ENCODE results near the gene NTRK1. TPM values are rescaled to one million over a fixed set of nuclear protein-coding genes. Genes with fewer than 3 reads are reported as not detected.
A peak's percentile ranks its signal among the peaks of the same experiment; 100 is the strongest.

Gene NTRK1
- total RNA-seq, 1 experiment from 2014 or later: not detected

DNA sequence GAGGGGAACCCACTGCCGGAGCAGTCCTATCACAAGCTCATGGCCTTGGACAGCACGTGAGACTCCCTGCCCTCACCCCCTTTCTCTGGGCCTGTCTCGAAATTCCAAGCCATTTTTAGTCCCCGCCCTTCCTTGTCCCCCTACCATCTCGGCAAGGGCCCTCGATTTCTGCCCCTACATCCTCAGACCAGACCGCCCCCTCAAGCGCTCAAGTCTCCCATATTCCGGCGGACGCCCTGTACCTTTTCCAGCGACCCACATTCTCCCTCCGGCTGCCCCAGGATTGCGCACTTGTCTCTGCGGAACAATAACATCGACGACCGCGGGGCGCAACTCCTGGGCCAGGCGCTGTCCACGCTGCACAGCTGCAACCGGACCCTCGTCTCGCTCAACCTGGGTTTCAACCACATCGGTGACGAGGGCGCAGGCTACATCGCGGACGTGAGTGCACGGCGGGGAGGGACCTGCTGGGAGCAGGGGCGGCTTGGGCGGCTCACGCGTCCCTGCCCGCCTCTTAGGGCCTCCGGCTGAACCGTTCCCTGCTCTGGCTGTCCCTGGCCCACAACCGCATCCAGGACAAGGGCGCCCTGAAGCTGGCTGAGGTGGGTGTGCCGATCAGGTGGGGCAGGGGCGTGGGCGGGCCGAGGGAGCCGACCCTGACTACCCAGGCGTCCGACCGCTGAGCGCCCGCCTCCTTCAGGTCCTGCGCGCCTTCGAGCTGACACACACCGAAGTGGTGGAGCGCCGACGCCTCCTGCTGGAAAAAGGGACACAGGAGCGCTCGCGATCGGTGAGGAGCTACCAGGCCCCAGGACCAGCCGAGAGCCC is 66.8 kb downstream of the NTRK1 start:
- Histone ChIP-seq H3F3A (ENCODE audit: insufficient read depth, low read depth) (peaks cover 26% of the 10 kb centered on the region), H2AFZ (peak overlapping the region; percentile 82), H3K9me3 (ENCODE audit: insufficient read depth, low read depth) (no peaks in the 10 kb centered on the region), H4K20me1 (ENCODE audit: insufficient read depth) (no peaks in the 10 kb centered on the region), H3K4me3 (peak overlapping the region; percentile 64), H3K4me2 (peak overlapping the region; percentile 93), H3K79me2 (ENCODE audit: low read depth) (no peaks in the 10 kb centered on the region), H3K4me1 (replicated peaks; ENCODE audit: insufficient read depth) (peaks cover 30% of the 10 kb centered on the region), H3K27me3 (ENCODE audit: insufficient read depth, low read depth) (no peaks in the 10 kb centered on the region), H3K9me2 (ENCODE audit: insufficient read depth) (no peaks in the 10 kb centered on the region), H3K27ac (no peak overlapping the region), H3K36me3 (ENCODE audit: low read depth) (no peaks in the 10 kb centered on the region)
- peak; percentile 68 to 79 for DNase-seq
- no TSS peak for BruUV-seq (replicated peaks)
- intact Hi-C loops (cut with micrococcal nuclease; ENCODE audit: unreplicated experiment): loop anchor here (1.0 to 10.0 kb wide), 7 partner anchors 31 to 303 kb away; no protein-coding TSS in a partner anchor
- CTCF ChIA-PET: interaction anchor here (0.6 to 1.6 kb wide), 9 partner anchors 31 to 303 kb away, joined by 3 to 9 read pairs (median 4); no protein-coding TSS in a partner anchor
- POLR2A ChIA-PET (ENCODE audit: unreplicated experiment): interaction anchor here (0.8 kb wide), 1 partner anchor 117 kb away, joined by 3 read pairs; no protein-coding TSS in a partner anchor
- TF ChIP-seq, protein P1, sequence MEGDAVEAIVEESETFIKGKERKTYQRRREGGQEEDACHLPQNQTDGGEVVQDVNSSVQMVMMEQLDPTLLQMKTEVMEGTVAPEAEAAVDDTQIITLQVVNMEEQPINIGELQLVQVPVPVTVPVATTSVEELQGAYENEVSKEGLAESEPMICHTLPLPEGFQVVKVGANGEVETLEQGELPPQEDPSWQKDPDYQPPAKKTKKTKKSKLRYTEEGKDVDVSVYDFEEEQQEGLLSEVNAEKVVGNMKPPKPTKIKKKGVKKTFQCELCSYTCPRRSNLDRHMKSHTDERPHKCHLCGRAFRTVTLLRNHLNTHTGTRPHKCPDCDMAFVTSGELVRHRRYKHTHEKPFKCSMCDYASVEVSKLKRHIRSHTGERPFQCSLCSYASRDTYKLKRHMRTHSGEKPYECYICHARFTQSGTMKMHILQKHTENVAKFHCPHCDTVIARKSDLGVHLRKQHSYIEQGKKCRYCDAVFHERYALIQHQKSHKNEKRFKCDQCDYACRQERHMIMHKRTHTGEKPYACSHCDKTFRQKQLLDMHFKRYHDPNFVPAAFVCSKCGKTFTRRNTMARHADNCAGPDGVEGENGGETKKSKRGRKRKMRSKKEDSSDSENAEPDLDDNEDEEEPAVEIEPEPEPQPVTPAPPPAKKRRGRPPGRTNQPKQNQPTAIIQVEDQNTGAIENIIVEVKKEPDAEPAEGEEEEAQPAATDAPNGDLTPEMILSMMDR (conservative IDR thresholded peaks at IDR 0.05): peak; percentile 77
- TF ChIP-seq EZH2 (IDR thresholded peaks at IDR 0.05; ENCODE audit: low read depth): no peak

- Histone ChIP-seq H2AFZ (0 out of 2 replicates have a peak overlapping the region, but pooled peaks have one; percentile 82), H3F3A (ENCODE audit: insufficient read depth, low read depth) (peaks cover 19% of the 10 kb centered on the region), H3K27me3 (ENCODE audit: insufficient read depth, low read depth) (no peaks in the 10 kb centered on the region), H3K4me3 (no peak overlapping the region; the same call in 1 of the 2 replicates), H3K4me2 (peak overlapping the region; percentile 93), H3K36me3 (ENCODE audit: low read depth) (no peaks in the 10 kb centered on the region), H3K9me2 (ENCODE audit: insufficient read depth) (no peaks in the 10 kb centered on the region), H3K4me1 (replicated peaks; ENCODE audit: insufficient read depth) (peaks cover 23% of the 10 kb centered on the region), H3K79me2 (ENCODE audit: low read depth) (no peaks in the 10 kb centered on the region), H3K27ac (no peak overlapping the region), H3K9me3 (ENCODE audit: insufficient read depth, low read depth) (no peaks in the 10 kb centered on the region), H4K20me1 (ENCODE audit: insufficient read depth) (no peaks in the 10 kb centered on the region)
- intact Hi-C loops (cut with micrococcal nuclease; ENCODE audit: unreplicated experiment): loop anchor here (10.0 kb wide), 2 partner anchors 227 to 303 kb away; no protein-coding TSS in a partner anchor
- DNase-seq: no peak
- no TSS peak for BruUV-seq (replicated peaks)
- TF ChIP-seq EZH2 (IDR thresholded peaks at IDR 0.05; ENCODE audit: low read depth): no peak
- TF ChIP-seq, protein P1 (conservative IDR thresholded peaks at IDR 0.05): peak; percentile 43; the same call in 1 of the 2 replicates
- ChIA-PET CTCF (interaction anchor here (0.6 to 1.6 kb wide), 8 partner anchors 32 to 303 kb away, joined by 3 to 9 read pairs (median 4); no protein-coding TSS in a partner anchor), POLR2A (ENCODE audit: unreplicated experiment) (no interaction called here)
Measured at GRCh38 chr1:156928043-156928602, 67.5 kb downstream of the NTRK1 start.

DNA sequence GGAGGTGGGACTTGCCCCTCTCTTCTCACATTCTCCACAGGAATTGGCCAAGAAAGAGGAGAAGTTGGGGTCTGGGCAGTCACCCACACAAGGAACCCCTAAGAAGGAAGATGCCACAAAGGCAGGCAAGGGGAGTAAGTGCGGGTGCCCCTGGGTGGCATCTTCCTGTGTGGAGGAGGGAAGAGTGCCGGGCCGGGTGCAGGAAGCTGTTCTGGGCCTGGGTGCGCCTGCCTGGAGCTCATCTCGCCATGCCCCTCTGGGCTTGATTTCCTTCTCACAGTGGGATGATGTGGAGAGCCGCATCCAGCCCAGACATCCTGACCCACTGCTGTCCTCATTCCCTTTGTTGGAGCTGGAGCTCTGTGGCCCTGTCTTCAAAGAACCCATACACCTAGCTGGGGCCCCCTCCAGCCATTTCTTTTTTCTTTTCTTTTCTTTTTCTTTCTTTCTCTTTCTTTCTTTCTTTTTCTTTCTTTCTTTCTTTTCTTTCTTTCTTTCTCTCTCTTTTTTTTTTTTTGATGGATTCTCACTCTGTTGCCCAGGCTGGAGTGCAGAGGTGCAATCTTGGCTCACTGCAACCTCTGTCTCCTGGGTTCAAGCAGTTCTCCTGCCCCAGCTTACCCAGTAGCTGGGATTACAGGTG is 69.1 kb downstream of the NTRK1 start:
- no peak for DNase-seq
- no peak overlapping the region for H3K27ac ChIP-seq
- peaks cover 19% of the 10 kb centered on the region for H3F3A ChIP-seq (ENCODE audit: insufficient read depth, low read depth)
- no peaks in the 10 kb centered on the region for H4K20me1 ChIP-seq (ENCODE audit: insufficient read depth)
- H3K9me3 ChIP-seq (ENCODE audit: insufficient read depth, low read depth): no peaks in the 10 kb centered on the region
- peaks cover 20% of the 10 kb centered on the region for H3K4me1 ChIP-seq (replicated peaks; ENCODE audit: insufficient read depth)
- H3K9me2 ChIP-seq (ENCODE audit: insufficient read depth): no peaks in the 10 kb centered on the region
- H3K79me2 ChIP-seq (ENCODE audit: low read depth): no peaks in the 10 kb centered on the region
- no peak overlapping the region for H2AFZ ChIP-seq
- intact Hi-C loops (cut with micrococcal nuclease; ENCODE audit: unreplicated experiment): loop anchor here (10.0 kb wide), 2 partner anchors 225 to 305 kb away; no protein-coding TSS in a partner anchor
- TF ChIP-seq, protein P1 (conservative IDR thresholded peaks at IDR 0.05): no peak
- TF ChIP-seq EZH2 (IDR thresholded peaks at IDR 0.05; ENCODE audit: low read depth): no peak
- POLR2A ChIA-PET (ENCODE audit: unreplicated experiment): no interaction called here
- no peak overlapping the region for H3K4me2 ChIP-seq
- no peaks in the 10 kb centered on the region for H3K36me3 ChIP-seq (ENCODE audit: low read depth)
- H3K4me3 ChIP-seq: no peak overlapping the region
- no TSS peak for BruUV-seq (replicated peaks)
- CTCF ChIA-PET: no interaction called here
- H3K27me3 ChIP-seq (ENCODE audit: insufficient read depth, low read depth): no peaks in the 10 kb centered on the region

Measured in PC-9 (cell line).